HepG2 (cell line): ENCODE measurements around the gene SLC6A9. TPM values are rescaled to one million over a fixed set of nuclear protein-coding genes. Genes with fewer than 3 reads are reported as not detected.

Experiments used
- PLRG1 ChIP-seq: fragments of 450-650 bp; conservative IDR thresholded peaks from 2 replicates; pipeline ENCODE4 v1.6.1; 2016
- PLSCR1 ChIP-seq: sonication (generic); formaldehyde crosslinking; IDR thresholded peaks from 2 replicates; pipeline ENCODE4 v1.5.0; 2020; ENCODE audit warnings: missing genetic modification reagents, mild to moderate bottlenecking, borderline replicate concordance
- PPARG ChIP-seq: conservative IDR thresholded peaks from 2 replicates; pipeline ENCODE4 v1.6.1; 2016; ENCODE audit warnings: missing biosample characterization, missing genetic modification reagents
- RAD51 ChIP-seq: fragments of 450-650 bp; IDR thresholded peaks from 2 replicates; pipeline ENCODE4 v1.6.1; 2016; ENCODE audit warnings: borderline replicate concordance
- RERE ChIP-seq: IDR thresholded peaks from 2 replicates; pipeline ENCODE4 v1.6.1; 2016; ENCODE audit warnings: low read depth, missing genetic modification reagents, missing compliant biosample characterization
- SALL2 ChIP-seq: sonication (generic); formaldehyde crosslinking; IDR thresholded peaks from 2 replicates; pipeline ENCODE4 v1.8.1; 2023; ENCODE audit warnings: mild to moderate bottlenecking, missing genetic modification reagents, inconsistent platforms
- SIX4 ChIP-seq: sonication (generic); formaldehyde crosslinking; IDR thresholded peaks from 2 replicates; pipeline ENCODE4 v1.4.0; 2020; ENCODE audit warnings: missing genetic modification reagents
- SRSF9 ChIP-seq: fragments of 200-400 bp; formaldehyde crosslinking; IDR thresholded peaks from 2 replicates; pipeline ENCODE4 v1.6.1; 2018; ENCODE audit warnings: borderline replicate concordance, mild to moderate bottlenecking, low read depth, low read length; ENCODE audit not compliant: insufficient read depth, poor library complexity, severe bottlenecking
- TEF ChIP-seq: sonication (generic); formaldehyde crosslinking; IDR thresholded peaks from 2 replicates; pipeline ENCODE4 v1.5.0; 2020; ENCODE audit warnings: missing genetic modification reagents
- ZBTB2 ChIP-seq: sonication (generic); formaldehyde crosslinking; IDR thresholded peaks from 2 replicates; pipeline ENCODE4 v1.8.0; 2022; ENCODE audit warnings: low read depth, missing genetic modification reagents
- ZHX1 ChIP-seq: sonication (generic); formaldehyde crosslinking; IDR thresholded peaks from 2 replicates; pipeline ENCODE4 v1.8.1; 2022; ENCODE audit warnings: low read depth, mild to moderate bottlenecking, missing genetic modification reagents
- ZNF24 ChIP-seq: fragments of 450-650 bp; IDR thresholded peaks from 2 replicates; pipeline ENCODE4 v1.6.1; 2017; ENCODE audit warnings: antibody characterized with exemption, mild to moderate bottlenecking
- ZNF329 ChIP-seq: sonication (generic); formaldehyde crosslinking; IDR thresholded peaks from 2 replicates; pipeline ENCODE4 v1.9.0; 2021; ENCODE audit warnings: low read depth, mild to moderate bottlenecking, missing genetic modification reagents
- ZNF557 ChIP-seq: sonication (generic); formaldehyde crosslinking; IDR thresholded peaks from 2 replicates; pipeline ENCODE4 v1.4.0; 2020; ENCODE audit warnings: missing genetic modification reagents
- ZNF629 ChIP-seq: sonication (generic); formaldehyde crosslinking; conservative IDR thresholded peaks from 2 replicates; pipeline ENCODE4 v1.5.0; 2020; ENCODE audit warnings: missing genetic modification reagents
- ZNF7 ChIP-seq: IDR thresholded peaks from 2 replicates; pipeline ENCODE4 v1.6.1; 2016; ENCODE audit warnings: missing biosample characterization, missing genetic modification reagents
- ZSCAN22 ChIP-seq: sonication (generic); formaldehyde crosslinking; IDR thresholded peaks from 2 replicates; pipeline ENCODE4 v1.4.0; 2020; ENCODE audit warnings: mild to moderate bottlenecking, missing genetic modification reagents
- ZSCAN30 ChIP-seq: sonication (generic); formaldehyde crosslinking; IDR thresholded peaks from 2 replicates; pipeline ENCODE4 v1.5.0; 2020; ENCODE audit warnings: mild to moderate bottlenecking, missing genetic modification reagents
- ZSCAN9 ChIP-seq: IDR thresholded peaks from 2 replicates; pipeline ENCODE4 v1.6.1; 2016; ENCODE audit warnings: borderline replicate concordance
- polyA plus RNA-seq, 8 experiments: library from polyadenylated mRNA; depleted of rRNA in 3 of 8; stranded (reverse) in 7 of 8; unstranded in 1 of 8; fragments of >200 nt; fragmentation: Illumina TruSeq in 4 of 8; extraction: Trizol in 4 of 8; gene quantifications; 2 replicates each; pipeline versions ENCODE4 v1.2.1 to v1.2.3, GENCODE V29; 2011 to 2016; ENCODE audit warnings: low read depth in 4 of 8, missing spikeins in 1 of 8, mixed read lengths in 1 of 8; ENCODE audit not compliant: insufficient read depth in 1 of 8
- total RNA-seq, 5 experiments: library from RNA; depleted of rRNA; stranded (reverse); fragments of >200 nt; fragmentation: Illumina TruSeq; extraction: Trizol; gene quantifications; 2 replicates each; pipeline ENCODE4 v1.2.3, GENCODE V29; 2016; ENCODE audit warnings: low read depth in 1 of 5

SLC6A9 gene
- total and polyA plus RNA-seq, 2 of the 13 experiments (the other 11 are each of a cell fraction or from before 2014, with no cell fraction given) = 8.5 to 9.9 TPM

- TF ChIP-seq ZNF629 (CRISPR knock-in tag) (no peak), PLRG1 (no peak), TEF (CRISPR knock-in tag) (no peak), RAD51 (peak; percentile 99), SALL2 (CRISPR knock-in tag) (0 out of 2 replicates have a peak, but pooled peaks have one; percentile 20), PPARG (no peak), ZBTB2 (CRISPR knock-in tag) (peak; percentile 92; the same call in 1 of the 2 replicates), PLSCR1 (CRISPR knock-in tag) (no peak; the same call in 1 of the 2 replicates), ZSCAN9 (no peak; the same call in 1 of the 2 replicates), ZNF557 (no peak), ZSCAN30 (no peak), ZHX1 (peak; percentile 76), ZNF329 (CRISPR knock-in tag) (no peak), ZSCAN22 (no peak), RERE (CRISPR knock-in tag) (no peak), SIX4 (CRISPR knock-in tag) (no peak), ZNF24 (no peak), ZNF7 (CRISPR knock-in tag) (no peak), SRSF9 (no peak)
Observed at GRCh38 chr1:43974443-43975248, 56.6 kb downstream of the SLC6A9 start, which contains the start of gene ATP6V0B (continued).
